NOMO-1 treated with dmso at 0.1 percent for 144 hours (cell line): Measurements from ENCODE around the gene PCGF6.

Experiments used
- DNase-seq: peaks from one replicate; lab custom pipeline; 2025; ENCODE audit not compliant: unreplicated experiment; lab: John Stamatoyannopoulos, UW

The PCGF6 gene

GRCh38 chr10:103327906-103328305 lies 23.0 kb downstream of the PCGF6 start:
- no peak for DNase-seq

GRCh38 chr10:103316087-103316486 lies 34.9 kb downstream of the PCGF6 start:
- no peak for DNase-seq

- DNase-seq, result no peak
Observed at GRCh38 chr10:103310197-103310596, 40.7 kb downstream of the PCGF6 start.

GRCh38 chr10:103307594-103307993 lies 43.3 kb downstream of the PCGF6 start:
- DNase-seq, result no peak

- no peak for DNase-seq
Observed at GRCh38 chr10:103295374-103296015, 55.4 kb downstream of the PCGF6 start.

- no peak for DNase-seq
Observed at GRCh38 chr10:103291588-103291987, 59.4 kb downstream of the PCGF6 start.

GRCh38 chr10:103287992-103288391 lies 62.9 kb downstream of the PCGF6 start:
- no peak for DNase-seq

GRCh38 chr10:103284170-103284569 lies 66.8 kb downstream of the PCGF6 start:
- peak; percentile 61 for DNase-seq

GRCh38 chr10:103282961-103283360 lies 68.0 kb downstream of the PCGF6 start:
- DNase-seq, result no peak

GRCh38 chr10:103281753-103282152 lies 69.2 kb downstream of the PCGF6 start:
- no peak for DNase-seq

GRCh38 chr10:103280506-103280905 lies 70.4 kb downstream of the PCGF6 start:
- DNase-seq, result no peak

- no peak for DNase-seq
Observed at GRCh38 chr10:103280031-103280430, 70.9 kb downstream of the PCGF6 start.

GRCh38 chr10:103278862-103279298 lies 72.1 kb downstream of the PCGF6 start:
- no peak for DNase-seq

- no peak for DNase-seq
Observed at GRCh38 chr10:103278537-103278823, 72.5 kb downstream of the PCGF6 start.

GRCh38 chr10:103277713-103278536 lies 73.0 kb downstream of the PCGF6 start:
- no peak for DNase-seq

GRCh38 chr10:103276896-103277712 lies 73.8 kb downstream of the PCGF6 start, which contains the start of gene INA:
Gene INA, plus strand, starts transcription at chr10:103277138. Its CDS starts 74 bp downstream, at chr10:103277212.
- no peak for DNase-seq

GRCh38 chr10:103276251-103276895 lies 74.6 kb downstream of the PCGF6 start:
- no peak for DNase-seq

- no peak for DNase-seq
Observed at GRCh38 chr10:103273041-103273441, 77.9 kb downstream of the PCGF6 start.

GRCh38 chr10:103265717-103266329 lies 85.1 kb downstream of the PCGF6 start:
- no peak for DNase-seq

GRCh38 chr10:103262229-103262628 lies 88.7 kb downstream of the PCGF6 start:
- DNase-seq, result no peak

- DNase-seq, result no peak
Observed at GRCh38 chr10:103259989-103260388, 91.0 kb downstream of the PCGF6 start.
